GM12878 (cell line): ENCODE data around the gene SLX4. TPM values are rescaled to one million over a fixed set of nuclear protein-coding genes. Genes with fewer than 3 reads are reported as not detected.

Source experiments
- ATAC-seq: fragments of 200-7000 bp; cut with Tn5 transposase; 3 replicates; pipeline ENCODE4 v1.9.1; 2020; ENCODE audit warnings: mild to moderate bottlenecking, moderate library complexity
- BruUV-seq: library from RNA; stranded (reverse); fragments of 400-500 nt; replicated peaks from 2 replicates; lab custom pipeline; 2021; lab: Mats Ljungman, UMichigan
- CTCF ChIA-PET: fragments of 300-600 bp; sonication (Branson Sonifier 250); formaldehyde crosslinking; extraction: SDS; loops from one replicate; lab custom pipeline; 2021; ENCODE audit warnings: inconsistent platforms; lab: Yijun Ruan, JAX
- POLR2A ChIA-PET: fragments of 350-600 bp; formaldehyde crosslinking; extraction: SDS; loops from one replicate; lab custom pipeline; 2021; ENCODE audit warnings: inconsistent platforms; lab: Charles Lee
- RAD21 ChIA-PET: fragments of 300-600 bp; sonication (Branson Sonifier 250); formaldehyde crosslinking; loops from one replicate; lab custom pipeline; 2023; ENCODE audit warnings: antibody characterized with exemption; ENCODE audit not compliant: unreplicated experiment; lab: Charles Lee
- SMC1A ChIA-PET: fragments of 300-600 bp; sonication (Branson Sonifier 250); formaldehyde crosslinking; loops from one replicate; lab custom pipeline; 2023; ENCODE audit not compliant: unreplicated experiment, uncharacterized antibody; lab: Charles Lee
- DNase-seq: peaks from one replicate; pipeline ENCODE4 v3.0.0-alpha.2; 2011; ENCODE audit warnings: low read depth, low spot score
- FAIRE-seq: peaks from 3 replicates; lab custom pipeline; 2011; peaks lifted over from hg19 to GRCh38; lab: Jason Lieb, UNC
- H2AFZ ChIP-seq: 2 replicates; pipeline ENCODE4 v1.6.0; 2011; ENCODE audit warnings: low read depth, low read length, control low read depth; ENCODE audit not compliant: control insufficient read depth
- H3K27ac ChIP-seq: 2 replicates; pipeline ENCODE4 v1.5.1; 2011; ENCODE audit warnings: control low read depth; ENCODE audit not compliant: control insufficient read depth, insufficient read depth
- H3K27me3 ChIP-seq, 2 experiments: replicated peaks in 1 of 2; 2 replicates each; pipeline versions ENCODE4 v1.6.0 to v1.6.1; 2011; ENCODE audit warnings: low read length in 1 of 2; ENCODE audit not compliant: control insufficient read depth in 2 of 2, insufficient read depth in 2 of 2
- H3K36me3 ChIP-seq, 2 experiments: 2 replicates each; pipeline ENCODE4 v1.5.1; 2011; ENCODE audit warnings: low read length in 1 of 2; ENCODE audit not compliant: control insufficient read depth in 2 of 2, insufficient read depth in 2 of 2
- H3K4me1 ChIP-seq: 2 replicates; pipeline ENCODE4 v1.6.1; 2011; ENCODE audit warnings: mild to moderate bottlenecking, low read length, moderate library complexity, mixed read lengths; ENCODE audit not compliant: control insufficient read depth, insufficient read depth
- H3K4me2 ChIP-seq: 2 replicates; pipeline ENCODE4 v1.6.0; 2011; ENCODE audit warnings: control low read depth; ENCODE audit not compliant: control insufficient read depth, insufficient read depth
- H3K4me3 ChIP-seq: fragments of 200-600 bp; sonication (generic); 2 replicates; pipeline ENCODE4 v1.5.1; 2016
- H3K79me2 ChIP-seq: 2 replicates; pipeline ENCODE4 v1.6.0; 2011; ENCODE audit warnings: low read length; ENCODE audit not compliant: control insufficient read depth, insufficient read depth
- H3K9ac ChIP-seq: 2 replicates; pipeline ENCODE4 v1.8.0; 2011; ENCODE audit warnings: low read length, control low read depth, mixed read lengths; ENCODE audit not compliant: control insufficient read depth, insufficient read depth
- H3K9me3 ChIP-seq: replicated peaks from 3 replicates; pipeline ENCODE4 v1.5.1; 2011; ENCODE audit warnings: mild to moderate bottlenecking, low read length; ENCODE audit not compliant: control insufficient read depth, insufficient read depth
- H4K20me1 ChIP-seq: 2 replicates; pipeline ENCODE4 v1.6.0; 2011; ENCODE audit not compliant: control insufficient read depth, insufficient read depth
- DPF2 ChIP-seq: fragments of 450-650 bp; IDR thresholded peaks from 2 replicates; pipeline ENCODE4 v1.6.1; 2017; ENCODE audit warnings: mild to moderate bottlenecking
- E4F1 ChIP-seq: fragments of 450-650 bp; IDR thresholded peaks from 2 replicates; pipeline ENCODE4 v1.6.1; 2018; ENCODE audit warnings: borderline replicate concordance, mild to moderate bottlenecking; ENCODE audit not compliant: partially characterized antibody
- POLR2A ChIP-seq: IDR thresholded peaks from 2 replicates; pipeline ENCODE4 v1.6.1; 2011; ENCODE audit warnings: low read depth, mild to moderate bottlenecking, low read length
- POLR2AphosphoS2 ChIP-seq: IDR thresholded peaks from 2 replicates; pipeline ENCODE4 v1.6.1; 2011; ENCODE audit warnings: low read depth, mild to moderate bottlenecking, low read length, improper control_type of control experiment, moderate library complexity
- SIN3A ChIP-seq: IDR thresholded peaks from 2 replicates; pipeline ENCODE4 v1.6.1; 2012; ENCODE audit warnings: low read depth, low read length, improper control_type of control experiment
- WGBS: methylation state at CpG from one replicate; pipeline ENCODE4 v1.1.6; 2016; ENCODE audit warnings: low lambda C conversion rate; ENCODE audit not compliant: insufficient replicate concordance, insufficient coverage; ENCODE audit errors: missing lambda C conversion rate; 5-methylcytosine and 5-hydroxymethylcytosine counted together
- in situ Hi-C: fragments of 300-500 bp; cut with MboI; formaldehyde crosslinking; loops from 9 replicates; pipeline ENCODE4 v1.14.3; 2018; ENCODE audit warnings: mixed read lengths
- intact Hi-C: fragments of 100-400 bp; cut with micrococcal nuclease; formaldehyde crosslinking; loops from one replicate; pipeline ENCODE4 v1.14.2; 2022; ENCODE audit not compliant: unreplicated experiment
- polyA plus RNA-seq, 11 experiments: library from polyadenylated mRNA; depleted of rRNA in 4 of 11; unstranded in 6 of 11; stranded (reverse) in 5 of 11; fragments of >200 nt; fragmentation: Nextera tagmentation in 4 of 11; fragmentation: Illumina TruSeq in 1 of 11; extraction: Ambion mirVana in 4 of 11; extraction: Trizol in 1 of 11; gene quantifications; 1 replicate in 1 of 11; 2 replicates in 10 of 11; pipeline versions ENCODE4 v1.2.1 to v1.2.3, GENCODE V29; 2011 to 2016; ENCODE audit warnings: inconsistent platforms in 2 of 11, missing spikeins in 2 of 11, low read depth in 1 of 11
- total RNA-seq, 4 experiments: library from RNA; depleted of rRNA in 3 of 4; stranded (reverse); fragments of >200 nt in 3 of 4; fragmentation: Illumina TruSeq in 1 of 4; extraction: Trizol in 1 of 4; gene quantifications; 2 replicates each; pipeline versions ENCODE4 v1.2.1 to v1.2.3, GENCODE V29; 2013 to 2021

The SLX4 gene
- total and polyA plus RNA-seq, 10 of the 15 experiments (the other 5 are each of a cell fraction or from before 2014, with no cell fraction given), result 0.18 to 12.3 (median 4.8) TPM

DNA sequence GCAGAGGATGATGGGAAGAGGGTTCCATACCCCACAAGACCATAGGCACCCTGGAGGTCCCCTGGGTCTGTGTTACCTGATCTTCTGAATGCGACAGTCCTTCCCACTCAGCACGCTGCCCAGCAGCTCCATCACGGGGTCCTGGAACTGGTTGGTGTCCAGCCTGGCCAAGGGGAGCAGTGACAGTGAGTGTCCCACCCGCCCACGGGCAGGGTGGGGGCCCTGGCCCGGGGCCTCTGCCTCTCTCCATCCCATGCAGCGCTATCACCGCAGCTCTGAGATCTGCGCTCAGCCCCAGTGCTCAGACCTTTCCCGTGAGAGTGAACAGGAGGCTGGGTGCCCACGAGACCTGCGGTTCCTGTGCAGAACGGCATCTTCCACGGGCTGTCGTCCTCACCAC lies 49.8 kb downstream of the SLX4 start:
- H3K27ac ChIP-seq, result no peak overlapping the region
- no TSS peak for BruUV-seq
- TF ChIP-seq POLR2A, result peak; percentile 42
- no peak for TF ChIP-seq POLR2AphosphoS2
- POLR2A ChIA-PET, result no interaction called here
- no peak for DNase-seq
- SMC1A ChIA-PET, result no interaction called here
- H3K9ac ChIP-seq, result no peak overlapping the region
- no peaks in the 10 kb centered on the region for H3K9me3 ChIP-seq
- H2AFZ ChIP-seq, result no peak overlapping the region
- RAD21 ChIA-PET, result no interaction called here
- ATAC-seq, result no peak
- H3K4me3 ChIP-seq, result no peak overlapping the region
- CTCF ChIA-PET, result no interaction called here
- intact Hi-C loops (no loop called here), in situ Hi-C loops (no loop called here)
- no peaks in the 10 kb centered on the region for H3K4me1 ChIP-seq
- H3K4me2 ChIP-seq, result no peak overlapping the region
- FAIRE-seq, result no peak
- no peaks in the 10 kb centered on the region for H3K27me3 ChIP-seq
- H4K20me1 ChIP-seq, result no peaks in the 10 kb centered on the region
- peaks cover 3% of the 10 kb centered on the region in 2 experiments; a peak in 3 of 4 replicates for H3K36me3 ChIP-seq
- WGBS, result 96% methylated on average over 15 of the region's 15 CpGs
- no peaks in the 10 kb centered on the region for H3K79me2 ChIP-seq

DNA sequence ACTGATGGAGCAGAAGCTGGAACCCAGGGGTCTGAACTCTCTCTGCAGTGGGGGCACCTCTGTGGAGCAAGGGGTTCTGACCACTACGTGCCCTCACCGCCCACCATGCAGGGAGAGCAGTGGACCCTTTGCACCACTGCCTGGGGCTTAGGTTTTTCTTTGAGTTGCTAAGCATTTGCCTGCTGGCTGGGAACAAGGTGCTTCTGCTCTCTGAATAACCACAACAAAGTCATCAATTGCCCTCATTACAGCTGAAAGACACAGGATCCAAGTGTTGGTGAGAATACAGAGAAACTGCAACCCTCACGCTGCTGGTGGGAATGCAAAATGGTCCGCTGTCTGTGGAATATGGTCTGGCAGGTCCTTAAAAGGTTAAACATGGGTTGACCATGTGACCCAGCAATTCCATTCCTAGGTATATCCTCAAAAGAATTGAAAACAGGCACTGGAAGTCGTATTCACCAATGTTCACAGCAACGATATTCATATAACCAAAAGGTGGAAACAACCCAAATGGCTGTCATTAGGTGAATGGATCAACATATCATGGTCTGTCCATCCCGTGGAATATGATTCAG lies 57.0 kb downstream of the SLX4 start:
- SMC1A ChIA-PET, result no interaction called here
- H3K4me3 ChIP-seq, result no peak overlapping the region
- in situ Hi-C loops (no loop called here), intact Hi-C loops (no loop called here)
- H3K36me3 ChIP-seq, result peaks cover 0 to 14% of the 10 kb centered on the region in 2 experiments; a peak in 2 of 4 replicates
- no peaks in the 10 kb centered on the region for H3K27me3 ChIP-seq
- POLR2A ChIA-PET, result no interaction called here
- no peaks in the 10 kb centered on the region for H3K79me2 ChIP-seq
- RAD21 ChIA-PET, result no interaction called here
- TF ChIP-seq SIN3A (no peak), E4F1 (no peak), DPF2 (no peak)
- no peak overlapping the region for H3K27ac ChIP-seq
- 87% methylated on average over 7 of the region's 7 CpGs for WGBS
- CTCF ChIA-PET, result no interaction called here
- no TSS peak for BruUV-seq
- FAIRE-seq (no peak), ATAC-seq (no peak), DNase-seq (no peak)
- no peaks in the 10 kb centered on the region for H3K9me3 ChIP-seq
- no peaks in the 10 kb centered on the region for H3K4me1 ChIP-seq
- H2AFZ ChIP-seq, result no peak overlapping the region
- H4K20me1 ChIP-seq, result no peaks in the 10 kb centered on the region
- H3K9ac ChIP-seq, result no peak overlapping the region
- no peak overlapping the region for H3K4me2 ChIP-seq
